GM19043 (cell line): ENCODE measurements around the gene PSTPIP1.

Experiments used
- ATAC-seq: cut with Tn5 transposase; IDR thresholded peaks from one replicate; pipeline ENCODE4 v1.9.1; 2021; ENCODE audit warnings: low read depth; ENCODE audit not compliant: unreplicated experiment

Gene PSTPIP1

GRCh38 chr15:76996526-76997401 lies 1.8 kb downstream of the PSTPIP1 start:
- no peak for ATAC-seq

GRCh38 chr15:76998663-76999285 lies 3.8 kb downstream of the PSTPIP1 start:
- ATAC-seq = no peak

DNA sequence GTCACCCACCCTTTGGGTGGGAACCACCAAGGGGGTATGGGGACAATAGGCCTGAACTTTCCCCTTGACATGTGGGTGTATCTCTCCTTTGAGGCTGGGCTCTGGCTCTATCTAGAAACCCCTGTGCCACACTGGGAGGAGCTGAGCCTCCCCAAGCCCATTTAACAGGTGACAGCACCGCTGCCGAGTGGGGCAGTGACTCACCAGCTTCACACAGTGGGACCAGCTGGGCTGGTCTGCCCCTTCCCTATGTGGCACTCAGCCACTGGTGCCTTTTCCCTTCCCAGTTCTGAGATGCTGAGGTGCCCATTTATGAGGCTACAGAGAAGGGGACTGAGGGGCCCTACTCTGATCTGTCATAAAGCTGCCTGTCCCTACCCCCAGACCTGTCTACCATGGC lies 5.1 kb downstream of the PSTPIP1 start:
- ATAC-seq = no peak

- ATAC-seq = no peak
Observed at GRCh38 chr15:77001351-77001750, 6.4 kb downstream of the PSTPIP1 start.

- ATAC-seq = no peak
Observed at GRCh38 chr15:77001966-77002365, 7.0 kb downstream of the PSTPIP1 start.

GRCh38 chr15:77002436-77002835 lies 7.5 kb downstream of the PSTPIP1 start:
- ATAC-seq = no peak

DNA sequence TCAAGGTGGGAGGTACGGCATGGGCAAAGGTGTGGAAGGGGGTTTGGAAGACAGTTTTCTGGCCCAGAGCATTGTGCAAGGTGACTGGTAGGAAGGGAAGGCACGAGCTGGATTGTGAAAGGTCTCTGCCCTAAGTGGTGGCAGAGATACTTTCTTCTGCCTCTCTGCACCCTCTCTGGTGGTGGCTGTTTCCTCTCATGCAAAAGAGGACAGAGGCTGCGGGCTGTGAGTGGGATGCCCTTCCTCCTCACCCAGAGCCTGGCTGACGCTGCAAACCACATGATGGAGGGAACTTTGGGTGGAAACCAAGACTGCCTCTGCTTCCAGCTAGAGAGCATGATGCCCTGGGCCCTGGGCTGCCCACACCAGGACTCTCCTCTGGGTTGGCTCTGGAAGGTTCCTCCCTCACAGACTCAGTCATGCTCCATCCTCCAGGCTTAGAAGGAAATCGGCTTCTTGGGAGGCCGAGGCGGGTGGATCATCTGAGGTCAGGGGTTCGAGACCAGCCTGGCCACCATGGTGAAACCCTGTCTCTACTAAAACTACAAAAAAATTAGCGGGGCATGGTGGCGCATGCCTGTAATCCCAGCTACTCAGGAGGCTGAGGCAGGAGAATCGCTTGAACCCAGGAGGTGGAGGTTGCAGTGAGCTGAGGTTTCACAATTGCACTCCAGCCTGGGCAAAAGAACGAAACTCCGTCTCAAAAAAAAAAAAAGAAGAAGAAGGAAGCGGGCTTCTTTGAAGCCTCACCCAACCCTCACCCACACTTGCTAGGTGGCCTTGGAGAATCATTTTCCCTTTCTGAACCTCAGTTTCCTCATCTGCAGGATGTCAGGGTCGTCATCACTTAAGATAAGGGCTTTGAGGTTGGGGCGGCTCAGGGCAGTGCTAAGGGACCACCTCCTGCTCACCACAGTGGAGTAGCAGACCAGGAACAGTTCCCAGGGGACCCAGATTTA lies 8.3 kb downstream of the PSTPIP1 start:
- ATAC-seq = no peak

DNA sequence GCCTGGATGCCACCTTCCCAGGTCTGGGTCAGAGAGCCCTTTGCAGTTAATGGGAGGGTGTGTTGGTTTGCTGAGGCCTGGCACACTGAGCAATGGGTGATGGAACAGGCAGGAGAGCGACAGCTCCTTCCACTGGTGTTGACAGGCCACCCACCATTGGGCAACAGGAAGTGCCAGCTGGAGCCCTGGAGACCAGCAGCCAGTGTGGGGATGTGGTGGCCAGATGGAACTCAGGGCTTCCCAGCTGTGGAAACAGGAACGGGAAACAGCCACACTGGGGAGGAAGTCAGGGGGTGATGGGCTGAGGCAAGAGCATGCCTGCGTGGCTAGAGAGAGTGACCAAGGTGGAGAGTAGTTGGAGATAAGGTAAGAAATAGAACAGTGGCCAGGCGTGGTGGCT lies 9.3 kb downstream of the PSTPIP1 start:
- no peak for ATAC-seq

- no peak for ATAC-seq
Observed at GRCh38 chr15:77009176-77009575, 14.2 kb downstream of the PSTPIP1 start.

DNA sequence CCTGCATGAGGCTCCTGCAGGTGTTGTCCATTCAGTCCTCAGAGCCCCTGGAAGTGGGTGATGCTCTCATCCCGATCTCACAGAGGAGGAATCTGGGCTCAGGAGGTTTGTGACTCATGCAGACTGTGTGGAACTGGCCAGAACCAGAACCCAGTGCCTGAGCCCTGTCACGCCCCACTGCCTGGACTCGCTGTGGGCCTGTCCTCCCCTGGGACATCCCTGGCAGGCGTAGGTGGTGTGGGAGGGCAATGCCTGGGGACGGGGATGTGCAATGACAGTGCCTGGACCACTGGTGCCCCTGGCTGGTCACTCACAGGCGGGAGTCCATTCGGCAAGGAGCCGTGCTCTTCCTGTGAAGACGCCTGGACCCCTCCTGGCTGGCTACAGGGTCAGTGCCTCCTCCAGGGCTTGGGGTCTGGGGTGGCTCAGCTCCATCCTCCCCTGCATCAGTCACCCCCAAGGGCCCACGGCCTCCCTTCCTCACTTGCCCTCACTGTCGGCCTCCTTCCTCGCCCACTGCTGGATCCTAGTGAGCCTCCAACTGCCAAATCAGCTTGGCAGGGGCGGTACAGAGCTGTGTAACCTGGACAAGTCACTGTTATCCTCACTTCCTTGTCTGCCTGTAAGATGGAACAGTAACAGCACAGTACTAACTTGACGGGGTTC lies 14.9 kb downstream of the PSTPIP1 start:
- ATAC-seq = no peak

DNA sequence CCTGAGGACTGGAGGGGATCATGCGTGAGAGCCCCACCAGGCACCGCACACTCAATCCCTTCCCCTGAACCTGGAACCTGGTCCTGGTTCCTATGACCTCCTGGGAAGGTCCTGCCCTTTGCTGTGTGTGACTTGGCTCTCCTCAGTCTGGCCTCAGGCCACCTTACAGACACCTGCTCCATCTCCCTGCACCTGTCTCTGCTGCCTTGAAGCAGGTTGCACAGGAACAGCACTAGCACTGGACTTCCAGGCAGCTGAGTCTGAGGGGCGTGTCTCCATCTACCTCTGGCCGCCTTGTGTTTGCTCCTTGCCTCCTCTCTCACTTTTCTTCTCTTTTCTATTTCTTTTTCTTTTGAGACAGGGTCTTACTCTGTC lies 15.4 kb downstream of the PSTPIP1 start:
- no peak for ATAC-seq

- ATAC-seq = no peak
Observed at GRCh38 chr15:77010857-77011256, 15.9 kb downstream of the PSTPIP1 start.

DNA sequence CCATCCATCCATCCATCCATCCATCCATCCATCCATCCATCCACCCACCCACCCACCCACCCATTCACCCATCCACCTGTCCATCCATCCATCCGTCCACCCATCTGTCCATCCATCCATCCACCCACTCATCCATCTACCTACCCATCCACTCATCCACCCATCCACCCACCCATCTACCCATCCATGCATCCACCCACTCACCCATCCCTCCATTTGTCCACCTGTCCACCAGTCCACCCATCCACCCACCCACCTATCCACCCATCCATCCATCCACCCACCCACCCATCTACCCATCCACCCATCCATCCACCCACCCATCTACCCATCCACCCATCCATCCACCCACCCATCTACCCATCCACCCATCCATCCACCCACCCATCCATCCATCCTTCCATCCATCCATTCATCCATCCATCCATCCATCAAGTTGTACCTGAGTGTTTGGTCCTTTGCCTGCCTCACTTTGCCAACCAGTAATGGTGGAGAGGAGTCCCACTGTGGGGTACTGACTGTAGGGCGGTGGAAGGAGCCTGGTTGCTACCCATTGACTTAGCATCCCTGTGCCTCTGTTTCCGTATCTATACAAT lies 17.3 kb downstream of the PSTPIP1 start:
- ATAC-seq = no peak

DNA sequence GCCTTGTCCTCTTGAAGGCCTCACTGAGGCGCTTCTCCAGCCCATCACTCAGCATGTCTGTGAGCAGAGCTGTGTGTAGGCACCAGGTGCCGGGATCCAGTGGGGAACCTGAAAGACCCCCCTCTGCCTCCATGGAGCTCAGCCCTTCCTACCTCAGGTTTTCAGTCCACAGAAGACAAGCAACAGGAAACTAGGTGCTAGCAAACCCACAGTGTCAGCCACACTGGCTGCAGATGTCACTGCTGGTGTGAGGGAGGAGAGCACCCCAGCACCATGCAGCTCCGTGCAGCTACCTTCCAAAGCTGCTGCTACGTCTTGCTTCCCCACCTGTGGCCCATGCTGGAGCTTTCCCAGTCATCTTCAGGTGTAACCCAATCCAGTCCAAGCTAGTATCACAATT lies 17.9 kb downstream of the PSTPIP1 start:
- ATAC-seq = no peak

GRCh38 chr15:77013776-77014131 lies 18.8 kb downstream of the PSTPIP1 start:
- ATAC-seq = peak; percentile 51

- ATAC-seq = peak; percentile 36
Observed at GRCh38 chr15:77014132-77015081, 19.5 kb downstream of the PSTPIP1 start.

DNA sequence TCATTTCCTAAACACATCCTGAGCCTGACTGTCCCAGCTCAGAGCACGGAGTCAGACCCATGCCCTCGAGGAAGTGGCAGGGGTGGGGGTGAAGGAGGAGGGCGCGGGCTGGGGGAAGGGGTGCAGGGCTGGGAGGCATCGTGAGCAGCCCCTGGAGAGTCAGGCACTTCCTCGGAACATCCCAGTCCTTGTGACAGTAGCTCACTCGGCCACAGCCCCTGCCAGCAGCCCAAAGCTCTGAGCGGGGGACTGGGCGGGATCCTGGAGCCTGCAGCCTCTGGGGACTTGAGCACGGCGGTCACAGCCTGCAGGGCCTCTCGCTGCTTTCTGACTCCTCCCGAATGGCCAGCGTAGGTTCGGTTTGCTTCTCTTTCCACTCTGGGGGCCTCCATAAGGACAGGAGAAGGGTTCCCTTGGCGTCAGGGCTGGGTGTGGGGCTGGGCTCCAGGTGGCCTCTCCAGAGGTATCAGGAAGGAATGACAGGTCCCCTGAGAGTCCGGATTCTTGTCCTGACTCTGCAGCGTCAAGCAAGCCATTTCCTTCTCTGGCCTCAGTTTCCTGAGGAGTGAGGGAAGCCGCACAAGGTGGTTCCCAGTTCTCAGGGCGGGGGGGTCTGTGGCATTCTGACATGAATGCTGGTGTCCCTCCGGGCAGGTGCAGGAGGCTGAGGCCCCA lies 20.9 kb downstream of the PSTPIP1 start:
- no peak for ATAC-seq

DNA sequence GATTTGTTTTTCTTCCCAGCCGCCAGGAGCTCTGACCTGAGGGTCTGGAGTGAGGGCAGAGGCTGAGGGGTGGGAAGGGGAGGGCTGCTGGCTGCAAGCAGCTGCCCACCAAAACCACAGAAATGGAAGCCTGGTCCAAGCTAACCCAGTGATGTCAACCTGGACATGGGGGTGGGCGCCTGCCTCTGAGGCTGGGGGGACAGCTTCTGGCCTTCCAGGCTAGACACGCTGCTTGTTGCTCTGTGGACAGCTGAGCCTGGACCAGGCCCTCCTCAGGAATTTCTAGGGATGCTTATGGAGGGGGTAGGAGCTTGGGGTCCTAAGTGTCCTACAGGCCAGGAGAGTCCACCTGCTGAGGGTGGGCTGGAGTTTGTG lies 21.4 kb downstream of the PSTPIP1 start:
- no peak for ATAC-seq
